Measurements from ENCODE around the gene ELF2. TPM values are rescaled to one million over a fixed set of nuclear protein-coding genes. Genes with fewer than 3 reads are reported as not detected.

Gene ELF2
- total RNA-seq, 1 donor from 2014 or later, result 25.1 TPM

- Histone ChIP-seq H3K4me1 (ENCODE audit: insufficient read depth, low read length) (no peaks in the 10 kb centered on the region), H3K4me2 (ENCODE audit: low read length) (peak overlapping the region; percentile 89), H3K27ac (ENCODE audit: low read depth, low read length) (peak overlapping the region; percentile 86), H3K9ac (ENCODE audit: low read length) (peak overlapping the region; percentile 85), H4K20me1 (ENCODE audit: insufficient read depth, low read length) (no peaks in the 10 kb centered on the region), H3K27me3 (ENCODE audit: insufficient read depth, low read length) (no peaks in the 10 kb centered on the region), H3K36me3 (ENCODE audit: insufficient read depth, low read length) (no peaks in the 10 kb centered on the region), H3K79me2 (ENCODE audit: insufficient read depth, low read length) (peaks cover 12% of the 10 kb centered on the region), H2AFZ (ENCODE audit: low read depth, low read length) (peak overlapping the region; percentile 96), H3K4me3 (ENCODE audit: insufficient read depth, low read depth, low read length) (peak overlapping the region; percentile 74), H3K9me3 (ENCODE audit: insufficient read depth, low read depth, low read length) (no peaks in the 10 kb centered on the region)
- no peaks in the 10 kb centered on the region for H3K36me3 Mint-ChIP-seq (ENCODE audit: low read depth, unreplicated experiment)
- peak overlapping the region; percentile 78 for H3K27ac Mint-ChIP-seq (ENCODE audit: unreplicated experiment)
- FAIRE-seq (no peak), DNase-seq (ENCODE audit: low read depth) (peak; percentile 87)
- no peaks in the 10 kb centered on the region for H3K9me3 Mint-ChIP-seq (ENCODE audit: unreplicated experiment)
- H3K4me3 Mint-ChIP-seq (ENCODE audit: unreplicated experiment), result peak overlapping the region; percentile 85
- H3K27me3 Mint-ChIP-seq (ENCODE audit: low read depth, unreplicated experiment), result no peaks in the 10 kb centered on the region
- TF ChIP-seq EZH2 (IDR thresholded peaks at IDR 0.05; ENCODE audit: insufficient read depth, low read length), result no peak
- TF ChIP-seq CTCF (IDR thresholded peaks at IDR 0.05; ENCODE audit: insufficient read depth, low read depth, low read length), result no peak
- no peaks in the 10 kb centered on the region for H3K4me1 Mint-ChIP-seq (ENCODE audit: low read depth, unreplicated experiment)
Observed at GRCh38 chr4:139177869-139178619, 1.0 kb upstream of the ELF2 start.

GRCh38 chr4:139176302-139177048 is 543 bp downstream of the ELF2 start:
- Histone ChIP-seq H3K36me3 (ENCODE audit: insufficient read depth, low read length) (no peaks in the 10 kb centered on the region), H3K4me3 (ENCODE audit: insufficient read depth, low read depth, low read length) (peak overlapping the region; percentile 81), H3K27me3 (ENCODE audit: insufficient read depth, low read length) (no peaks in the 10 kb centered on the region), H3K79me2 (ENCODE audit: insufficient read depth, low read length) (peaks cover 12% of the 10 kb centered on the region), H3K9ac (ENCODE audit: low read length) (peak overlapping the region; percentile 84), H2AFZ (ENCODE audit: low read depth, low read length) (peak overlapping the region; percentile 79), H3K4me2 (ENCODE audit: low read length) (peak overlapping the region; percentile 96), H3K27ac (ENCODE audit: low read depth, low read length) (peak overlapping the region; percentile 79), H3K9me3 (ENCODE audit: insufficient read depth, low read depth, low read length) (no peaks in the 10 kb centered on the region), H3K4me1 (ENCODE audit: insufficient read depth, low read length) (no peaks in the 10 kb centered on the region), H4K20me1 (ENCODE audit: insufficient read depth, low read length) (peaks cover 6% of the 10 kb centered on the region)
- H3K4me1 Mint-ChIP-seq (ENCODE audit: low read depth, unreplicated experiment), result peaks cover 1% of the 10 kb centered on the region
- H3K9me3 Mint-ChIP-seq (ENCODE audit: unreplicated experiment), result no peaks in the 10 kb centered on the region
- no peak for FAIRE-seq
- TF ChIP-seq EZH2 (IDR thresholded peaks at IDR 0.05; ENCODE audit: insufficient read depth, low read length), result no peak
- TF ChIP-seq CTCF (IDR thresholded peaks at IDR 0.05; ENCODE audit: insufficient read depth, low read depth, low read length), result no peak
- no peaks in the 10 kb centered on the region for H3K36me3 Mint-ChIP-seq (ENCODE audit: low read depth, unreplicated experiment)
- peak overlapping the region; percentile 90 for H3K27ac Mint-ChIP-seq (ENCODE audit: unreplicated experiment)
- H3K27me3 Mint-ChIP-seq (ENCODE audit: low read depth, unreplicated experiment), result no peaks in the 10 kb centered on the region
- H3K4me3 Mint-ChIP-seq (ENCODE audit: unreplicated experiment), result peak overlapping the region; percentile 95
- peak; percentile 53 for DNase-seq (ENCODE audit: low read depth)
